Measurements from ENCODE around the gene RNF144A. TPM values are rescaled to one million over a fixed set of nuclear protein-coding genes. Genes with fewer than 3 reads are reported as not detected.

Gene RNF144A
- total RNA-seq, 1 experiment from 2014 or later, result 13.0 TPM

DNA sequence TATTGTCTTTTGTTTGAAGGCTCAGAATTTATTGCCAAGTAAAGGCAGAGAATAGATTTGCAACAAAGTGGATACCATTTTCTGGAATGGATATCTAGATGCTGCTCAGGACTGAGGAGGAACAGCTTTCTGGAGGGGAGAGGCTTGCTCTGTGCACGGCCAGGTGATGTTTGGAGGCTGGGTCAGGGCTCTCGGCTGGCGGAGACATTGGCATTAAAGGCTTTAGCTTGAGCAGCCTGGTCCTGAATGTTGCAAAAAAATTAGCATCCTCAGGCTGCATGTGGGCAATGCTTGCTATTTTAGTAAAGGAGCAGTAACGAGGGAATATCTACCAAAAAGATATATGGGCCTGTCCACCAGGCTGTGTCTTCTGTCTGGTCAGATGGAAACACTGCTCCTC, 20.4 kb downstream of the RNF144A start (continued):
- TF ChIP-seq CBX3 (IDR thresholded peaks at IDR 0.05; ENCODE audit: low read depth), result no peak
- no peak for TF ChIP-seq ZFX (IDR thresholded peaks at IDR 0.05)
- TF ChIP-seq ZNF274 (IDR thresholded peaks at IDR 0.05; ENCODE audit: low read depth, low read length), result no peak
- TF ChIP-seq EZH2phosphoT487 (IDR thresholded peaks at IDR 0.05; ENCODE audit: borderline replicate concordance), result no peak
- no peak for TF ChIP-seq CEBPB (IDR thresholded peaks at IDR 0.05; ENCODE audit: low read depth)
- no peak for TF ChIP-seq SIN3A (IDR thresholded peaks at IDR 0.05; ENCODE audit: low read depth)

DNA sequence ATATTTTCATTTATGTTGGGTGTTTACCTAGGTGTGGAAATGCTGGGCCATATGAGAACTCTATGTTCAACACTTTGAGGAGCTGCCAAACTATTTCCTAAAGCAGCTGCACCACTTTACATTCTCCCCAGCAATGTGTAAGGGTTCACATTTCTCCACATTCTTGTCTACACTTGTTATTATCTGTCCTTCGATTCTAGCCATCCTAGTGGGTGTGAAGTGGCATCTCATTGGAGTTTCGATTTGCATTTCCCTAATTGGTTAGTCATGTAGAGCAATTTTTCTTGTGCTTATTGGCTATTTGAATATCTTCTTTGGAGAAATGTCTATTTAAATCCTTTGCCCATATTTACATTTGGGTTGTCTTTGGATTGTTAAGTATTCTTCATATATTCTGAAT, 21.9 kb downstream of the RNF144A start:
- no peak for DNase-seq (ENCODE audit: low read depth, low spot score)
- POLR2A ChIA-PET, result no interaction called here
- intact Hi-C loops (cut with micrococcal nuclease), result no loop called here

More for the DNA sequence above, 21.9 kb downstream of the RNF144A start:
- no peak overlapping the region for H2AFZ ChIP-seq (ENCODE audit: low read depth, low read length, poor library complexity, severe bottlenecking)
- no peaks in the 10 kb centered on the region for H3K4me1 ChIP-seq (ENCODE audit: control insufficient read depth in 1 of 2, insufficient read depth in 2 of 2, low read length in 2 of 2)
- H3K79me2 ChIP-seq (ENCODE audit: insufficient read depth, low read length), result no peaks in the 10 kb centered on the region; the same call in 1 of the 2 replicates
- no peak for ATAC-seq
- H3K9me3 ChIP-seq (ENCODE audit: control insufficient read depth in 1 of 2, insufficient read depth in 1 of 2, low read depth in 1 of 2, low read length in 2 of 2), result no peaks in the 10 kb centered on the region
- no peak overlapping the region for H3K9ac ChIP-seq (ENCODE audit: low read length)
- no TSS peak for BruUV-seq (replicated peaks)
- no peak for TF ChIP-seq SRF (IDR thresholded peaks at IDR 0.05; ENCODE audit: low read depth)
- TF ChIP-seq POLR2A (IDR thresholded peaks at IDR 0.05; ENCODE audit: borderline replicate concordance, extremely low read depth, insufficient read depth, insufficient read length), result no peak
- TF ChIP-seq RAD21 (IDR thresholded peaks at IDR 0.05; ENCODE audit: low read depth), result no peak
- no peak for TF ChIP-seq EGR1 (IDR thresholded peaks at IDR 0.05; ENCODE audit: low read depth)
- TF ChIP-seq YY1 (IDR thresholded peaks at IDR 0.05; ENCODE audit: extremely low read depth, insufficient replicate concordance, low read depth, low read length), result no peak
- TF ChIP-seq EZH2phosphoT487 (IDR thresholded peaks at IDR 0.05; ENCODE audit: borderline replicate concordance), result no peak
- TF ChIP-seq, protein P1, sequence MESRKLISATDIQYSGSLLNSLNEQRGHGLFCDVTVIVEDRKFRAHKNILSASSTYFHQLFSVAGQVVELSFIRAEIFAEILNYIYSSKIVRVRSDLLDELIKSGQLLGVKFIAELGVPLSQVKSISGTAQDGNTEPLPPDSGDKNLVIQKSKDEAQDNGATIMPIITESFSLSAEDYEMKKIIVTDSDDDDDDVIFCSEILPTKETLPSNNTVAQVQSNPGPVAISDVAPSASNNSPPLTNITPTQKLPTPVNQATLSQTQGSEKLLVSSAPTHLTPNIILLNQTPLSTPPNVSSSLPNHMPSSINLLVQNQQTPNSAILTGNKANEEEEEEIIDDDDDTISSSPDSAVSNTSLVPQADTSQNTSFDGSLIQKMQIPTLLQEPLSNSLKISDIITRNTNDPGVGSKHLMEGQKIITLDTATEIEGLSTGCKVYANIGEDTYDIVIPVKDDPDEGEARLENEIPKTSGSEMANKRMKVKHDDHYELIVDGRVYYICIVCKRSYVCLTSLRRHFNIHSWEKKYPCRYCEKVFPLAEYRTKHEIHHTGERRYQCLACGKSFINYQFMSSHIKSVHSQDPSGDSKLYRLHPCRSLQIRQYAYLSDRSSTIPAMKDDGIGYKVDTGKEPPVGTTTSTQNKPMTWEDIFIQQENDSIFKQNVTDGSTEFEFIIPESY (IDR thresholded peaks at IDR 0.05; ENCODE audit: extremely low read depth, insufficient replicate concordance, low read length), result no peak
- TF ChIP-seq, protein P2, sequence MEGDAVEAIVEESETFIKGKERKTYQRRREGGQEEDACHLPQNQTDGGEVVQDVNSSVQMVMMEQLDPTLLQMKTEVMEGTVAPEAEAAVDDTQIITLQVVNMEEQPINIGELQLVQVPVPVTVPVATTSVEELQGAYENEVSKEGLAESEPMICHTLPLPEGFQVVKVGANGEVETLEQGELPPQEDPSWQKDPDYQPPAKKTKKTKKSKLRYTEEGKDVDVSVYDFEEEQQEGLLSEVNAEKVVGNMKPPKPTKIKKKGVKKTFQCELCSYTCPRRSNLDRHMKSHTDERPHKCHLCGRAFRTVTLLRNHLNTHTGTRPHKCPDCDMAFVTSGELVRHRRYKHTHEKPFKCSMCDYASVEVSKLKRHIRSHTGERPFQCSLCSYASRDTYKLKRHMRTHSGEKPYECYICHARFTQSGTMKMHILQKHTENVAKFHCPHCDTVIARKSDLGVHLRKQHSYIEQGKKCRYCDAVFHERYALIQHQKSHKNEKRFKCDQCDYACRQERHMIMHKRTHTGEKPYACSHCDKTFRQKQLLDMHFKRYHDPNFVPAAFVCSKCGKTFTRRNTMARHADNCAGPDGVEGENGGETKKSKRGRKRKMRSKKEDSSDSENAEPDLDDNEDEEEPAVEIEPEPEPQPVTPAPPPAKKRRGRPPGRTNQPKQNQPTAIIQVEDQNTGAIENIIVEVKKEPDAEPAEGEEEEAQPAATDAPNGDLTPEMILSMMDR (IDR thresholded peaks at IDR 0.05 in 2 of 3, conservative IDR thresholded peaks at IDR 0.05 in 1 of 3; ENCODE audit: borderline replicate concordance in 1 of 3, insufficient read depth in 1 of 3, low read depth in 2 of 3, low read length in 2 of 3), result no peak
- no peak for TF ChIP-seq FOSL1 (IDR thresholded peaks at IDR 0.05; ENCODE audit: low read depth)
- no peak for TF ChIP-seq SIN3A (IDR thresholded peaks at IDR 0.05; ENCODE audit: low read depth)
- no peak for TF ChIP-seq TCF7L2 (IDR thresholded peaks at IDR 0.05; ENCODE audit: borderline replicate concordance, extremely low read depth, insufficient read depth, insufficient read length)
- TF ChIP-seq EZH2 (IDR thresholded peaks at IDR 0.05), result no peak
- TF ChIP-seq, protein P3, sequence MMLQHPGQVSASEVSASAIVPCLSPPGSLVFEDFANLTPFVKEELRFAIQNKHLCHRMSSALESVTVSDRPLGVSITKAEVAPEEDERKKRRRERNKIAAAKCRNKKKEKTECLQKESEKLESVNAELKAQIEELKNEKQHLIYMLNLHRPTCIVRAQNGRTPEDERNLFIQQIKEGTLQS (IDR thresholded peaks at IDR 0.05), result no peak
- TF ChIP-seq SP1 (IDR thresholded peaks at IDR 0.05; ENCODE audit: low read depth), result no peak
- TF ChIP-seq, protein P4, sequence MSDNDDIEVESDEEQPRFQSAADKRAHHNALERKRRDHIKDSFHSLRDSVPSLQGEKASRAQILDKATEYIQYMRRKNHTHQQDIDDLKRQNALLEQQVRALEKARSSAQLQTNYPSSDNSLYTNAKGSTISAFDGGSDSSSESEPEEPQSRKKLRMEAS (IDR thresholded peaks at IDR 0.05), result no peak
- no peak for TF ChIP-seq CBX3 (IDR thresholded peaks at IDR 0.05; ENCODE audit: low read depth)
- TF ChIP-seq CEBPB (IDR thresholded peaks at IDR 0.05; ENCODE audit: low read depth), result no peak
- no peak for TF ChIP-seq ELF1 (IDR thresholded peaks at IDR 0.05; ENCODE audit: borderline replicate concordance, low read depth)
- no peaks in the 10 kb centered on the region for H3K27me3 ChIP-seq (ENCODE audit: insufficient read depth, low read length)
- ChIA-PET CTCF (interaction anchor here (1.2 kb wide), 1 partner anchor 33 kb away, joined by 3 read pairs; no protein-coding TSS in a partner anchor), RAD21 (ENCODE audit: low non-redundant PET in 1 of 2, low total read pairs in 2 of 2, uncharacterized antibody in 2 of 2, unreplicated experiment in 2 of 2) (no interaction called here)
- no peak overlapping the region for H3K4me2 ChIP-seq (ENCODE audit: low read length)
- H4K20me1 ChIP-seq (ENCODE audit: insufficient read depth), result no peaks in the 10 kb centered on the region
- no peak overlapping the region for H3K27ac ChIP-seq (ENCODE audit: low read depth, low read length)
- no peak overlapping the region for H3K4me3 ChIP-seq (replicated peaks in 1 of 2; ENCODE audit: low read depth in 1 of 2, low read length in 2 of 2)
- no peaks in the 10 kb centered on the region for H3K9me2 ChIP-seq (ENCODE audit: insufficient read depth)
- H3K36me3 ChIP-seq (ENCODE audit: control insufficient read depth in 1 of 2, insufficient read depth in 2 of 2, low read length in 2 of 2), result no peaks in the 10 kb centered on the region

Data from HCT116 (cell line).